ENCODE data around the gene FZR1. TPM values are rescaled to one million over a fixed set of nuclear protein-coding genes. Genes with fewer than 3 reads are reported as not detected.
"Not testable (repeated sequence)": the region's sequence is repeated elsewhere in the genome, so short reads cannot be mapped to it uniquely, and the experiment has no call there.

FZR1 gene
- total RNA-seq, 2 donors from 2014 or later, result 29.0 to 29.5 TPM

DNA sequence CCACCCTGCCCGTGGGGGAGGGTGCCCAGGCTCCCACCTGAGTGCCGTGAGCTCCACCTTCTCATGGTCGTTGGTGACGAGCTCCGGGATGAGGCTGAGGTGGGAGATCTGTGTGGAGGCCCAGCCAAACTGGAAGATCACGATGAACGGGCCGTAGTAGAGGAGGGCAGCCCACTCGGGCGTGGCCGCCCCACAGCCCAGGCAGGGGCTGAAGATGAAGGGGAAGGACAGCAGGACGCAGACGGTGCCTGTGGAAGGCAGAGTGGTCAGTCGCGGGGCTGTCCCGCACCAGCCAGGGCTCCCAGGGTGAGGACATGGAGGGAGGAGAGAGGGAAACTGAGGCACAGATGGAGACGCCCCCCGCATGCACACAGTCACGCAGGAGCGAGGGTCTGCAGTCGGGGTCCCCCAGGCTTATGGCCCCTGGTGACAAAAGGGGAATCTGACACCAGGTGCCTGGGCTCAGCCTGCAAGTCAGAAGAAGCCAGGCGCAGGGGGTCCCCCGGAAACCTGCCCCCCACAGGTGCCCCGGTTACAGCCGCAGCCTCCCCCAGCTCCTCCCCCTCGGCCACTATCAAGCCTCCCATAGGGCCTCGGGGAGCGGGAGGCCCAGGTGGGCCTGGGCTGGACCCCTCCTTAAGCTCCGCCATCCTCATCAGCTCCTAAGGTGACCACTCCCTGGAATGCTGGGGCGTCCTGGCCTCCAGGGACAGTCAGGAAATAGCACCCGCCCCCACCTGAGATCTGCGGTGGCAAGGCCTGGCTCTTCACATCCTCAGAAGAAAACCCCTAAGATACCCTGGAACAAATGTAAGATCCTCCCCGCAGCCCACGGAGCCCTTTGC lies 45.1 kb downstream of the FZR1 start:
- no peak for DNase-seq (ENCODE audit: low spot score)

GRCh38 chr19:3551792-3552095 lies 45.6 kb downstream of the FZR1 start:
- no peak for DNase-seq (ENCODE audit: low spot score)
- intact Hi-C loops (cut with DNase I), result no loop called here

More for the DNA sequence above, 45.1 kb downstream of the FZR1 start:
- intact Hi-C loops (cut with DNase I), result no loop called here

- DNase-seq (ENCODE audit: low spot score), result no peak
- intact Hi-C loops (cut with DNase I), result no loop called here
Measured at GRCh38 chr19:3554254-3555083, 48.4 kb downstream of the FZR1 start.

- intact Hi-C loops (cut with DNase I), result no loop called here
- no peak for DNase-seq (ENCODE audit: low spot score)
Measured at GRCh38 chr19:3555653-3556422, 49.7 kb downstream of the FZR1 start.

DNA sequence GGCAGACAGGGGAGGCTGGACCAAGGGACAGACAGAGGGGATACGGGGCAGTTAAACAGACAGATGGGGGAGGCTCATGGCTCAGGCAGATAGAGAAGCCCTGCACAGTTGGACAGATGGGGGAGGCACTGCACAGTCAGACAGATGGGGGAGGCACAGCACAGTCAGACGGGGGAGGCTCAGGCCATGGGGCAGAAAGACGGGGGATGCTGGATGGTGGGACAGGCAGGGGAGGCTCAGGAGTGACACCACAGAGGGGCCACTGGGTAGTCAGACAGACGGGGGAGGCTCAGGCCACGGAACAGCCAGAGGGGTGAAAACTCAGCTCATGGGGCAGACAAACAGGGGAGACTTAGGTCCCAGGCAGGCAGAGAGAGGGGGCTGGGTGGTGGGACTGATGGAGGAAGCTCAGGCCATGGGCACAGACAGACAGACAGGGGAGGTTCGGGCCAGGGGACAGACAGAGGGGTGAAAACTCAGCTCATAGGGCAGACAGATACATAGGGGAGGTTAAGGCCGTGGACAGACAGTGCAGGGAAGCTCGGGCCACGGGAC lies 50.4 kb downstream of the FZR1 start:
- no peak for DNase-seq (ENCODE audit: low spot score)
- intact Hi-C loops (cut with DNase I), result no loop called here

DNA sequence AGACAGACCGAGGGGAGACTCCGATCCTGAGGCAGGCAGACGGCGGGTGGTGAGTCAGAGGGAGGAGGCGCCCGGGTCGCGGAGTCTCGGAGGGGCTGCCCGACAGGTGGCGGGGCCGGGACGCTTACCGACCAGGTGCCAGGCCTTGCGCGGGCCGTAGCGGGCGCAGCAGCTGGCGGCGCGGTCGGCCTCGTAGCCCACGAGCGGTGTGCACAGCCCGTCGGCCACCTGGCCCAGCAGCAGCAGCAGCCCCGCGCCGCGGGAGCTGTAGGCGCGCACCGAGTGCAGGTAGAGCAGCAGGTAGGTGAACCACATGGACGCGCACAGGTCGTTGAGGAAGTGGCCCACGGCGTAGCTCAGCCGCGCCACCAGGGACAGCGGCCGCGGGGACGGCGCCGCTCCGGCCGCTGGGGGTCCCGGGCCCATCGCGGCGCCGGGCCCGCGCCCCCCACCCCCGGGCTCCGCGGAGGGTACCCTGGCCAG lies 50.9 kb downstream of the FZR1 start:
- DNase-seq (ENCODE audit: low spot score), result no peak
- intact Hi-C loops (cut with DNase I), result no loop called here

DNA sequence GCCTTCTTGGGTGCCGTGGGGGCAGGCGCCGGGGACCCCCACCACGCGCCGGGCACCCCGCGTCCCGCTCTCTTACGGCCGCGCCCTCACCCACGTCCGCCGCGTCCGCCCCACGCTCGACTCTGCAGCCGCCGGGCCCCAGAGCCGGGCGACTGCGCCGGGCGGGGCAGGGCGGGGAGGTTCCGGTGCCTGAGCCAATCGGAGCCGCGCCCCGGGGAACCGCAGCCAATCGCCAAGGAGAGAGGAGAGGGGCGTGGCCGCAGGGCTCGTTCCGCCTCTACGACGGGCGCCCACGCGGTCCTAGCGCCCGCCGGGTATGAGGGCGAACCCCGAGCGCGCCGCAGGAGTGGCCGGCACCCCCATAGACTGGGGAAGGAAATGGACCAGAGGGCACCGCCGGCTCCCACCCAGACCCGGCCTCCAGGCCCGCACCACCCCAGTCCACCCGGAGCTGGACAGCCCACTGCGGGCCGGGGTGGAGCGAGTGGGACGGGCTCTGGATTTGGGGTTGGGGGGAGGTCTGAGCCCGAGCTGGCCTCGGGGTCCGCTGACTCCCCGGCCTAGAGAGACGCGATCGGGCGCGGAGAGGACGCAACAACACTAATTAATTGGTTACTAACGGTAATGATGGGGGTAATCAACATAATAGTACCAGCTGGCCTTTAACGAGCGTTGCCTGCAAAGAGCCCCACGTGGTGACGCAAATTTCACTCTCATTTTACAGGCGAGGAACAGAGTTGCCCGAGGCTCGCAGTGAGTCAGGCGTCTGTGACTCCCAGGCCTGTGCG lies 51.5 kb downstream of the FZR1 start, which contains the start of gene MFSD12:
Gene MFSD12 (minus strand): TSS at position 126 of the 788 bp plus-strand sequence. CDS start 183 bp downstream, outside the sequence.
- intact Hi-C loops (cut with DNase I), result no loop called here
- peak; percentile 98 for DNase-seq (ENCODE audit: low spot score)

DNA sequence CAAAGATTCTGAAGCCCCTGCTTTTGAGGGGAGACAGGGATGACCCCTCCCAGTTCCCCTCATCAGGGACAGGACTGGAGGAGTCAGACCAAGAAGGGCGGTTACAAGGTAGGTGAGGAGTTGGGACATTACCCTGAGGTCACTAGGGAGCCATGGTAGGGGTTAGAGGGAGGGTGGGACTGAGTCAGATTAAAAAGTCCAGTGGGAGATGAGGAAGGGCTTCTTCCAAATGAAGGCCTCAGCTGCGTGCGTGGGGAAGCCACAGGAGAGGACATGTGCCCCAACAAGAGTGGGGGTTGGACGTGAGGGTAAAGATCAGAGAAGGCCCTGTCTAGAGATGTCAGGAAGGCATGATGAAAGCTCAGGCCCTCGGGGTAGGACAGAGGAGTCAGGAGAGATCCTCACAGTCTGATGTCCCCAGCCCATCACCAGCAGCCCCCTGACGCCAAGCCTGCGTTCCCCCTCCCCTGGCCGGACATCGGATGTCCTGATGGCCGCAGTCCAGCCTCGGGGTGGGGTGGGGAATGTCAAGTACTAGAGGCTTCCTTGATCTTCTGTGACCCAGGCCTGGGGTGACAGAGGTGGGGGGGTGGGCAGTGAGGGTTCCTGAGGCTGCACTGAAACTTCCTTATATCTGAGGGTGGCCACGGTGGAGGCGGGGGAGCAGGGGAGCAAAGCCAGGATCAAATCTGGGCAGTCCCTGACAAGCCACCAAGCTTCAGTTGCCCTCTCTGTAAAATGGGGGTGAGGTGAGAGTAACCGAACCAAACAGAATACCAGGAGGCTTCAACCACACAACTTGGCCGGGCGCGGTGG lies 57.8 kb downstream of the FZR1 start:
- DNase-seq (ENCODE audit: low spot score), result no peak

DNA sequence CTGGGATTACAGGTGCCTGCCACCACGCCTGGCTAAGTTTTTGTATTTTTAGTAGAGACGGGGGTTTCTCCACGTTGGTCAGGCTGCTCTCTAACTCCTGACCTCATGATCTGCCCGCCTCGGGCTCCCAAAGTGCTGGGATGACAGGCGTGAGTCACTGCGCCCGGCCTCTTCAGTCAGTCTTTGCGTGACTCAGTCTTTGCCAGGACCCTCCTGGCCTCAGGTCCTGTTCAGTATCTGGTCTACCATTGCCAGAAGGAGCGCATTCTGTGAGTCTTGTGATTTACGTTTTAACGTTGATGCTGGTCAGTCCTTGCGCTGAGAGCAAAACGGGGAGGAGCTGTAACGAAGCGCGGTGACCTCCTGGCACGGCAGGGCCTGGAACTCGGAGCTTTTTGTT lies 59.0 kb downstream of the FZR1 start:
- intact Hi-C loops (cut with DNase I), result no loop called here
- DNase-seq (ENCODE audit: low spot score), result no peak

More for the DNA sequence above, 57.8 kb downstream of the FZR1 start:
- intact Hi-C loops (cut with DNase I), result no loop called here

GRCh38 chr19:3570042-3570441 lies 63.9 kb downstream of the FZR1 start:
- intact Hi-C loops (cut with DNase I); DNase-seq (ENCODE audit: low spot score): not testable (repeated sequence)

DNA sequence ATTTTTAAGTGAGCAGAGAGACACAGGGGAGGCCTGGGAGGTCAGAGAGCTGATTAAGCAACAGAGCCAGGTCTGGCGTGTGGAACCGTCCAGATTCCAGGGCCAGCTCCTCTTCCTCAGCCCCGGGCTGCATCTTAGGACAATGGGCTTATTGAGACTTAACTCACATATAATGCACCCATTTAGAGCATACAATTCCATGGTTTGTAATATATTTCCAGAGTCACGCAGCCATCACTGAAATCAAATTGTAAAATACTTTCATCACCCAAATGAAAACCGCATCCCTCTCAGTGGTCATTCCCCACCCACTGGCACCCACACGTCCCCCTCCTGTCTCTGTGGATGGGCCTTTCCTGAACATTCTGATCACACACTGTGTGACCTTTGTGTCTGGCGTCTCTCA lies 64.5 kb downstream of the FZR1 start:
- DNase-seq (ENCODE audit: low spot score), result no peak
- intact Hi-C loops (cut with DNase I), result no loop called here

DNA sequence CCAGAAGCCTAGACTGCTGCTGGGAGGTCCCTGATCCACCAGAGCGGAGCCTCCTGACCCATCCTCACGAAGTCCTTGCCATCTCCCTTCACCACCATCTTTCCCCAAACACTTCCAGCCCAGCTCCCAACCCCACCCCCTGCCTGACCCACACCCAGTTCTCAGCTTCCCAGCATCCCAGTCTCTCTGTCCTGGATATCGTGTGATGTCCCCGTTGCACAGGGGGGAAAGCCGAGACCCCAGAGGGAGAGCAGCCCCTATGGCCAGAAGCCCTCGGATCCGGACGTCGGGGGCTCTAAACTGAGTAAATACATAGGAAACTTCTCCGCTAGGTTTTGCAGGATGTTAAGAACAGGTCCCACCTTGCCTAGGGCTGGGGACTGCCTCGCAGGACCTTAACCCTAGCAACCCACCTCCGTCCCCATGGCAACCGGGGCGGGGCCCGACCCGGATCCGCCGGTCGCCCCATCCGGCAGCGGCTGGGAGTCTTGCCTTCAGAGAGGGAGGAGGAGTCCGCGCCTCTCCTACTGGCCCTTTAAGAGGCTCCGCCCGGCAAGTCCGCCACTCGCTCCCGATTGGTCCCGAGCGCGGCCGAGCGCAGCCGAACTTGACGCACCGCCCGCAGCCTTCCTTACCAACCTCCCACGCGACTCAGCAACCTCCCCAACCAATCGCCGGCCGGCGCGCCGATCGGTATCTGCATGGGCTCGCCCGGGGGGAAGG lies 66.2 kb downstream of the FZR1 start:
- intact Hi-C loops (cut with DNase I), result no loop called here
- DNase-seq (ENCODE audit: low spot score), result peak; percentile 100

- DNase-seq (ENCODE audit: low spot score), result no peak
- intact Hi-C loops (cut with DNase I), result no loop called here
Measured at GRCh38 chr19:3572855-3573161, 66.7 kb downstream of the FZR1 start, which contains the start of gene HMG20B. HMG20B (plus strand) TSS chr19:3572944; CDS start chr19:3573310, 366 bp downstream.

DNA sequence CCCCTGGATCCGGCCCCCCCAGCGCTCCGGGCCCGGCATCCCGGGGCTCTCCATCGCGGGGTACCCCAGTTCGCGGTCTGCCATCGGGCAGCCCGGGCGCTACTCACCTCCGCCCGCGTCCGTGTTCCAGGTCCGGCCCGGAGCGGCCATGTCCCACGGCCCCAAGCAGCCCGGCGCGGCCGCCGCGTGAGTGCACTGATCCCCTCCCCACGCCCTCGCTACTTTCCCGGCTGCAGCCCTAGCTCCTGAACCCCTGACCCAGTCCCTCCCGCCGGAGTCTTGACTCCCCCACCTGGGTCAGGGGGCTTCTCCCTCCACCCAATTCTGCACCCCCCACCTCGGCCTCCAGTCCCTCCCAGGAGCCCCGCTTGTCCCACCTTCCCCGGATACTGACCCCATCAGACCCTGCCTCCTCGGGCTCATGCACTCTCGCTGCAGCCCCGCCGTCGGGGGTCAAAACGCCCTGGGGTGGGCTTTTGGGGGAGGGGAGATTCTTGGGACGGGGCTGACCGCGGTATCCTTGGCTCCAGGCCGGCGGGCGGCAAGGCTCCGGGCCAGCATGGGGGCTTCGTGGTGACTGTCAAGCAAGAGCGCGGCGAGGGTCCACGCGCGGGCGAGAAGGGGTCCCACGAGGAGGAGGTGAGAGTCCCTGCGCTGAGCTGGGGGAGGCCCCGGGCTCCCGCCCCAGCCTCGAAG lies 67.2 kb downstream of the FZR1 start:
- no peak for DNase-seq (ENCODE audit: low spot score)
- intact Hi-C loops (cut with DNase I), result no loop called here

DNA sequence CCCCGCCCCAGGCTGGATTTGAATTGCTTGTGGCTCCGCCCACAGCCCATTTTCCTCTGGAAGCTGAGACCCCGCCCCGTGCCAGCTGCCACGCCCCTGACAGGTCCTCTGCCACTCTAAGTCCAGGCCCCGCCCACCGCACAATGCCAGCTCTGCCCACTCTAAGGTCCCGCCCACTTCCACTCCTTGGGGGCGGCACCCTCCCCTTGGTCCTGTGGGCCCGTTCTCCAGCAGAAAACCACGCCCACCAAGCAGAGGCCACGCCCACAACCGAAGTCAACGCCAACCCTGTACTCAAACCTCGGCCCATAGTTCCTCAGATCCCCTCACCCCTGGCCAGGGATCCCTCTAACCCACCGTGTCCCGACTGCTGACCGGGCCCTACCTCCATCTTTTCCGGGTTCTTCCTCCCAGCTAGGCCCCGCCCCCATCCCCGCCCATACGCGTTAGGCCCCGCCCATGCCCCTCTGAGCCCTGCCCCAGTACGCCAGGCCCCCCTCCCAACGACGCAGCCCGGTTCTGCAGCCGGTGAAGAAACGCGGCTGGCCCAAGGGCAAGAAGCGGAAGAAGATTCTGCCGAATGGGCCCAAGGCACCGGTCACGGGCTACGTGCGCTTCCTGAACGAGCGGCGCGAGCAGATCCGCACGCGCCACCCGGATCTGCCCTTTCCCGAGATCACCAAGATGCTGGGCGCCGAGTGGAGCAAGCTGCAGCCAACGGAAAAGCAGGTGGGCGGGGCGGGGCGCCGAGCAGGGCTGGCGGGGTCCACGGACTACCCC lies 67.9 kb downstream of the FZR1 start:
- peak; percentile 97 for DNase-seq (ENCODE audit: low spot score)
- intact Hi-C loops (cut with DNase I), result no loop called here

GRCh38 chr19:3575260-3575741 lies 69.2 kb downstream of the FZR1 start:
- DNase-seq (ENCODE audit: low spot score), result no peak
- intact Hi-C loops (cut with DNase I), result no loop called here
